ENCODE results near the gene IL10RA.
"Not testable (repeated sequence)": the region's sequence is repeated elsewhere in the genome, so short reads cannot be mapped to it uniquely, and the experiment has no call there.

IL10RA gene

GRCh38 chr11:117962826-117963225, 23.4 kb upstream of the IL10RA start:
- no peak for DNase-seq

DNA sequence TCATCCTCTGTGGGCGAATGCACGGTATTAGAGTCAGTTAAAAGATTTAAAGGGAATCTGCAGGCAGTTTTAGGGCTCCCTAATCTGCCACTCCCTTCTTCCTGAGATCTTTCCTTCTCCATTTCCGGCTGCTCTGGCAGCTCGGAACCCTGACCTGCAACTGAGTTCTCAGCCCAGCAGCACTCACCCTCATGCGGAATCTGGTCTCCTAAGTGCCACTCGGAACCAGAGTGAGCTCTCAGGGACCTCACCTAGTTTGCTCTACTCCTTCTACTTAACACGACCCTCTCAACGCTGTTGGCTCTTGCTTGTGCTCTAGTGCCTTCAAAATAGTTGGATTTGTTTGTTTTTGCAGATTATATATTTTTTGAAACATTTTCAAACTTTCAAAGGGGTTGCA, 19.3 kb upstream of the IL10RA start:
- DNase-seq = no peak

- DNase-seq = no peak
These were observed 16.8 kb upstream of the IL10RA start for GRCh38 chr11:117969160-117969991.

- no peak for DNase-seq
These were observed 15.7 kb upstream of the IL10RA start for GRCh38 chr11:117970400-117971024.

DNA sequence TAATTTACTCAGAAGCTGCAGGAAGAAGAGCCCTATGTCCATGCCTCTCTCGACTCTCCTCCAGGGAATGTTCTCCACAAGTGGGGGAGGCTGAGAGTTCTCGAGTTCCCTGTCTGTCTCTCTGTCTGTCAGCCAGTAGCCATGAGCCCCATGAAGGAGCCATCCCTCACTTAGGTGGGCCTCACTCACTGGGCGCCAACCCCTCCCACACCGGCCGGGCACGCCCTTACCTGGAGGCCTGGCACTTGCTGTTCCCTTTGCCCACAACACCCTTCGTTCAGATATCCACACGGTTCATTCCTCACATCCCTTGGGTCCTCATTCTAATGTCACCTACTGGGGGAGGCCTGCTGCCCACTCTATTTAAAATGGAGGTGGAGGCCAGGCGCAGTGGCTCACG, 14.2 kb upstream of the IL10RA start:
- no peak for DNase-seq

GRCh38 chr11:117972629-117973502, 13.3 kb upstream of the IL10RA start:
- DNase-seq = no peak

DNA sequence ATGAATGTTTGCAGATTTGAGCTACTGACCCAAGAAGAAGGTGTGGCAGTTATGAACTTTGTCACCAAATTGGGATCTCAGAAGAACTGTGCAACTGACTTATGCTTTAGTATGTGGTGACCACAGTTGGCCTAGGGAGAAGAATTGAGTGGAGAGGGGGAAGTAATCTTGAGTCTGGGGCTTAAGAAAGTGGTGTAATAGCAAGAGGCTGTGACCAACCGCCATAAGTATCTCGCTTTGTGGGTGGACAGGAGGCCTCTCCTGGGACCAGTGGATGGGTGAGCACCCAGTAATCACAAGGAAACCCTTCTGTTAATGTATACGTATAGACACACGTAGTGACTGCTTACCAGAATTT, 12.7 kb upstream of the IL10RA start:
- no peak for DNase-seq

DNA sequence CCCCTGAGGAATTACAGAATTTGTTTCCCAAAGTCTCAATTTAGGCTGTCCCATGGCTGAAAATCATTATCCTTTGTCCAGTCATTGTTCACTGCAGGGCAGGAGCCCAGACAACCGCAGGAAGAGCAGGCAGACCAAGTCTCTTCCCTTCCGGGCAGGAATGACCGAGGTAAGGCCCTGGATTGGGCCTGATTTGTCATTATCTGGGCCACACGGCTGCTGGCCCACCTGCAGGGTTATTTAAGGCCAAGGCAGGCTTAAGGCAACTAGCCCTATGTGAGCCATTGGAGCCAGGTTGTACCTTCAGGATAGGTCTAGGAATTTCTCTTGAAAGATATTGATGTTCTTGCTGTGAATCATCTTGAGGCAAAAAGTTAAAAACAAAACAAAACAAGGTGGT, 9.7 kb upstream of the IL10RA start:
- DNase-seq = no peak

GRCh38 chr11:117977029-117977428, 9.2 kb upstream of the IL10RA start:
- DNase-seq = no peak

DNA sequence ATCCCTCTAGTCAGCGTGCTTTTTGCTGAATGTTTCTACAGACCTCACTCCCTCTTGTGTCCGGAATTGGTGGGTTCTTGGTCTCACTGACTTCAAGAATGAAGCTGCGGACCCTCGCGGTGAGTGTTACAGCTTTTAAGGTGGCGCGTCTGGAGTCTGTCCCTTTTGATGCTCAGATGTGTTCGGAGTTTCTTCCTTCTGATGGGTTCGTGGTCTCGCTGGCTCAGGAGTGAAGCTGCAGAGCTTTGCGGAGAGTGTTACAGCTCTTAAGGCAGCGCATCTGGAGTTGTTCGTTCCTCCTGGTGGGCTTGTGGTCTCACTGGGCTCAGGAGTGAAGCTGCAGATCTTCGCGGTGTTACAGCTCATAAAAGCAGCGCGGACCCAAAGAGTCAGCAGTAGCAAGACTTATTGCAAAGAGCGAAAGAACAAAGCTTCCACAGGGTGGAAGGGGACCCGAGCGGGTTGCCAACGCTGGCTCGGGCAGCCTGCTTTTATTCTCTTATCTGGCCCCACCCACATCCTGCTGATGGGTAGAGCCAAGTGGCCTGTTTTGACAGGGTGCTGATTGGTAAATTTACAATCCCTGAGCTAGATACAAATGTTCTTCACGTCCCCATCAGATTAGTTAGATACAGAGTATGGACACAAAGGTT, 8.5 kb upstream of the IL10RA start:
- not testable (repeated sequence) for DNase-seq

DNA sequence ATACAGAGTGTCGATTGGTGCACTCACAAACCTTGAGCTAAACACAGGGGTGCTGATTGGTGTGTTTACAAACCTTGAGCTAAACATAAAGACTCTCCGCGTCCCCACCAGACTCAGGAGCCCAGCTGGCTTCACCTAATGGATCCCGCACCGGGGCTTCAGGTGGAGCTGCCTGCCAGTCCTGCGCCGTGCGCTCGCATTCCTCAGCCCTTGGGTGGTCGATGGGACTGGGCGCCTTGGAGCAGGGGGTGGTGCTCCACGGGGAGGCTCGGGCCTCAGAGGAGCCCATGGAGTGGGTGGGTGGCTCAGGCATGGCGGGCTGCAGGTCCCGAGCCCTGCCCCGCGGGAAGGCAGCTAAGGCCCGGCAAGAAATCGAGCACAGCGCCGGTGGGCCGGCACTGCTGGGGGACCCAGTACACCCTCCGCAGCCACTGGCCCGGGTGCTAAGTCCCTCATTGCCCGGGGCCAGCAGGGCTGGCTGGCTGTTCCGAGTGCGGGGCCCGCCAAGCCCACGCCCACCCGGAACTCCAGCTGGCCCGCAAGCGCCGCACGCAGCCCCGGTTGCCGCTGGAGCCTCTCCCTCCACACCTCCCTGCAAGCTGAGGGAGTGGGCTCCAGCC, 7.8 kb upstream of the IL10RA start:
- not testable (repeated sequence) for DNase-seq

- DNase-seq = no peak
These were observed 7.2 kb upstream of the IL10RA start for GRCh38 chr11:117978991-117979390.

- no peak for DNase-seq
These were observed 6.5 kb upstream of the IL10RA start for GRCh38 chr11:117979481-117980211.

DNA sequence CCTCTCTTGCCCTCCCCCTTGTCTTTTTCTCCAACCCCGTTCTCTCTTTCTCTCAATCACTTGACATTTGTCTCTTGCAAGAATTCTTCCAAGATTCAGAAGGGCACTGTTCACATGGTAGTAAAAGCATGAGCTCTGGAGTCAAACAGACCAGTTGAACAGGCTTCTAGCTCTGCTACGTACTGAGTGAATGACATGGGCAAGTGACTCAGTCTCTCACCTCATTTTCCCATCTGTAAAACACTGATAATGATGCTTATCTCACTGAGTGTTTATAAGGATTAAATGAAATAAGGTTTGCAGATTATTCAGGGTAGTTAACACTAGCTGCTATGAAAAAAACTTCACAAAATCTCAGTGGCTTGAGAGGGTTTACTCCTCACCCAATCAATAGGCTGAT, 5.9 kb upstream of the IL10RA start:
- DNase-seq = no peak

DNA sequence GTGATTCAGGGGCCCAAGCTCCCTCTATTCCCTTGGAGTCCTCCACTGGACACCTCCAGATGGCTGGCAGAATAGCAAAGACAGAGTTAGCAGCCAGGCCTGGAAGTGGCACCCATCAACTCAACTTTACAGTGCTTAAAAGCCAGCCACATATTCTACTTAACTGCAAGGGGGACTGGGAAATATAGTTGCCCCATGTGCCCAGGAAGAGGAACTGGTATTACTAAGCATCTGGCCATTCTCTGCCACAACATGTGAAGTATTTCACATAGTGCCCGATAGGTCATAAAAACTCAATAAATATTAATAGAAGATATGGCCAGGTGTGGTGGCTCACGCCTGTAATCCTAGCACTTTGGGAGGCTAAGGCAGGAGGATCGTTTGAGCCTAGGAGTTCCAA, 5.5 kb upstream of the IL10RA start:
- no peak for DNase-seq

DNA sequence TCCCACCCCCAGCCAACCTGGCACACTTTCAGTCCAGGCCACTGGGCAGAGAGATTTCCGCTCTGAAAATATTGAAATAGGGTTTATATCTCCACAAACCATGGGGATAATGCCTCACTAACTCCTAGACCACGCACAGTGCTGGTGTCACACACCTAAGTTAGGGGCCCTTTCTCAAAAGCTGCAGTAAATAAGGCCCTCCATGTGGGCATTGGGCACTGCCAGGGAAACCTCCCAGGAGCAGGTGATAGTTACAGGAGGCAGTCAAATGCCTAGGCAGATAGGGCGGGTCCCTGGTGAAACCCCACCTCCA, 3.1 kb upstream of the IL10RA start:
- no peak for DNase-seq

DNA sequence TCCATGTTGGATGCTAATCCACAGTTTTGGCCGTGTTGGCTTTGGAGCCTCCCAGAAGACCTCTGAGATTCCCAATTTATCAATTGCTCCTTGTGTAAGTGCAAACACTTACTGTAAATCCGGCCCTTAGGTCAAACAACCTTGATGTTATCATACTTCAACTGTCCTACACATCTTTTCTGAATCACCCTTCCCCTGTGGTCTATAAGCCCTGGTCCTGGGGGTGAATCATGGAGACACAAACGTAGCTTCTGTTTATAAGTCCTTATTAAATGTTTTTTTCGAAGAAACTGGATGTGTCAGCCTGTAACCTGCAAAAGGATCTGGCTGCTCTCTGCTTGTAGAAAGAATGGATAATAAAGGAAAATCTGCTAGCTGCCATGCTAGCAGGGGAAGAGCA, 1.7 kb upstream of the IL10RA start:
- no peak for DNase-seq

GRCh38 chr11:117986981-117987574, 884 bp downstream of the IL10RA start:
- peak; percentile 60 to 66 for DNase-seq

GRCh38 chr11:117989351-117990102, 3.3 kb downstream of the IL10RA start:
- no peak for DNase-seq

GRCh38 chr11:117992136-117992535, 5.9 kb downstream of the IL10RA start:
- no peak for DNase-seq

DNA sequence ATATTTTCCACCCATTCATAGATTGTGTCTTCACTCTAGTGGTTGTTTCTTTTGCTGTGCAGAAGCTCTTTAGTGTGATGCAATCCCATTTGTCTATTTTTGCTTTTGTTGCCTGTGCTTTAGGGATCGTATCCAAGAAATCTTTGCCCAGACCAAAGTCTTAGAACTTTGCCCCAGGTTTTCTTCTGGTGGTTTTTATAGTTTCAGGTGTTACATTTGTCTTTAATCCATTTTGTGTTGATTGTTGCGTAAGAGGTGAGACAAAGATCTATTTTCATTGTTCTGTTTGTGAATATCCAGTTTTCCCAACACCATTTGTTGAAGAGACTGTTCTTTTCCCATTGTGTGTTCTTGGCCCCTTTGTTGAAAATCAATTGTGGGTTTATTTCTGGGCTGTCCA, 6.4 kb downstream of the IL10RA start:
- no peak for DNase-seq

Measured in activated CD4-positive, alpha-beta T cell treated with anti-CD3 and anti-CD28 coated beads for 4 hours (primary cell).